ENCODE measurements around the gene LRRC8B.

The LRRC8B gene

GRCh38 chr1:89550995-89551394, 26.4 kb downstream of the LRRC8B start:
- no peak for TF ChIP-seq CTCF (IDR thresholded peaks at IDR 0.05; ENCODE audit: insufficient read depth, low read length, missing control alignments)
- POLR2A ChIA-PET = no interaction called here
- H3K4me3 ChIP-seq (ENCODE audit: low read depth, low read length) = no peak overlapping the region
- CTCF ChIA-PET = no interaction called here
- no peak for DNase-seq (ENCODE audit: low read depth, low spot score)

GRCh38 chr1:89552471-89553081, 27.9 kb downstream of the LRRC8B start:
- ChIA-PET POLR2A (no interaction called here), CTCF (no interaction called here)
- no peak for TF ChIP-seq CTCF (IDR thresholded peaks at IDR 0.05; ENCODE audit: insufficient read depth, low read length, missing control alignments)
- H3K4me3 ChIP-seq (ENCODE audit: low read depth, low read length) = no peak overlapping the region
- no peak for DNase-seq (ENCODE audit: low read depth, low spot score)

DNA sequence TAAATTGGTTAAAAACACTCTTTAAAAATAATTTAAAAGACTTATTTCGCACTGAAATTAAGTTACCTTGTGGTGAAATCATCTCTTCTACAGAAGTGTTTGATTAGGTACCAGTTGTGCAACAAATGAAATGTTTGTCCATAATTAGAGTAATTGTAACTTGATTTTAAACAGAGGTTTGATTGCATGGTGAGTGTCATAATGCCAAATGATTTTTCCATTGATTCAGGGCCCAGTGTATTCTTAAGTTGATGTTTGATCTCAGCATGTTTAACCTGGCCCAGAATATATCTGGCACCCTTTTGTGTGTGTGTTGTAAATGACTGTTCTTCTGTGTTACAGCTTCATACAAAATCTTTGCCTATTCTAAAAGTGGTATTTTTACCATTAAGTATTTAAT, 28.5 kb downstream of the LRRC8B start:
- H3K4me3 ChIP-seq (ENCODE audit: low read depth, low read length) = no peak overlapping the region
- POLR2A ChIA-PET = no interaction called here
- TF ChIP-seq CTCF (IDR thresholded peaks at IDR 0.05; ENCODE audit: insufficient read depth, low read length, missing control alignments) = no peak
- CTCF ChIA-PET = no interaction called here
- DNase-seq (ENCODE audit: low read depth, low spot score) = no peak

GRCh38 chr1:89555550-89555949, 30.9 kb downstream of the LRRC8B start:
- no peak for DNase-seq (ENCODE audit: low read depth, low spot score)
- POLR2A ChIA-PET = no interaction called here

GRCh38 chr1:89556726-89557444, 32.3 kb downstream of the LRRC8B start:
- TF ChIP-seq CTCF (IDR thresholded peaks at IDR 0.05; ENCODE audit: insufficient read depth, low read length, missing control alignments) = no peak
- ChIA-PET POLR2A (no interaction called here), CTCF (no interaction called here)
- no peak overlapping the region for H3K4me3 ChIP-seq (ENCODE audit: low read depth, low read length)
- no peak for DNase-seq (ENCODE audit: low read depth, low spot score)

More at GRCh38 chr1:89555550-89555949, 30.9 kb downstream of the LRRC8B start:
- H3K4me3 ChIP-seq (ENCODE audit: low read depth, low read length) = no peak overlapping the region
- no peak for TF ChIP-seq CTCF (IDR thresholded peaks at IDR 0.05; ENCODE audit: insufficient read depth, low read length, missing control alignments)
- CTCF ChIA-PET = no interaction called here

DNA sequence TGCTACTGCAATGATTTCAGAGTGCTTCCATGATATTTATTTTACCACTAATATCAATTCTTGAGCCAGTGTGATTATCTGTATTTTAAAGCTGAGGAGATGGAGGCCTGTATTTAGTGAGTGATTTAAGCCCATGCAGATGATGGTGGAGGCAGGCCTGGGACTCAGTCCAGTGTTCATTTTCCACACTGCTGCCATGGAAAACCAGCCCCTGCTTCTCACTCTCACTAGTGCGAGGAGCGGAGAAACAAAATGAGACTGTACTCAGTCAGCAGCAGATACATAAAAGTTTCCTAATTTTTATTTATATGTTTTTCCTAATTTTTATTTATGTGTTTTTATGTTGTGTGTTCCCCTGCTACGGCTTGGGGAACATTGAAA, 32.8 kb downstream of the LRRC8B start:
- POLR2A ChIA-PET = no interaction called here
- TF ChIP-seq CTCF (IDR thresholded peaks at IDR 0.05; ENCODE audit: insufficient read depth, low read length, missing control alignments) = no peak
- no peak overlapping the region for H3K4me3 ChIP-seq (ENCODE audit: low read depth, low read length)
- DNase-seq (ENCODE audit: low read depth, low spot score) = no peak
- CTCF ChIA-PET = no interaction called here
